GM12878 (cell line): Measurements from ENCODE around the gene TNNT2. TPM values are rescaled to one million over a fixed set of nuclear protein-coding genes. Genes with fewer than 3 reads are reported as not detected.

Source experiments
- ATAC-seq: fragments of 200-7000 bp; cut with Tn5 transposase; 3 replicates; pipeline ENCODE4 v1.9.1; 2020; ENCODE audit warnings: mild to moderate bottlenecking, moderate library complexity
- BruUV-seq: library from RNA; stranded (reverse); fragments of 400-500 nt; replicated peaks from 2 replicates; lab custom pipeline; 2021; lab: Mats Ljungman, UMichigan
- CTCF ChIA-PET: fragments of 300-600 bp; sonication (Branson Sonifier 250); formaldehyde crosslinking; extraction: SDS; loops from one replicate; lab custom pipeline; 2021; ENCODE audit warnings: inconsistent platforms; lab: Yijun Ruan, JAX
- POLR2A ChIA-PET: fragments of 350-600 bp; formaldehyde crosslinking; extraction: SDS; loops from one replicate; lab custom pipeline; 2021; ENCODE audit warnings: inconsistent platforms; lab: Charles Lee
- RAD21 ChIA-PET: fragments of 300-600 bp; sonication (Branson Sonifier 250); formaldehyde crosslinking; loops from one replicate; lab custom pipeline; 2023; ENCODE audit warnings: antibody characterized with exemption; ENCODE audit not compliant: unreplicated experiment; lab: Charles Lee
- SMC1A ChIA-PET: fragments of 300-600 bp; sonication (Branson Sonifier 250); formaldehyde crosslinking; loops from one replicate; lab custom pipeline; 2023; ENCODE audit not compliant: unreplicated experiment, uncharacterized antibody; lab: Charles Lee
- DNase-seq: peaks from one replicate; pipeline ENCODE4 v3.0.0-alpha.2; 2011; ENCODE audit warnings: low read depth, low spot score
- FAIRE-seq: peaks from 3 replicates; lab custom pipeline; 2011; peaks lifted over from hg19 to GRCh38; lab: Jason Lieb, UNC
- H2AFZ ChIP-seq: 2 replicates; pipeline ENCODE4 v1.6.0; 2011; ENCODE audit warnings: low read depth, low read length, control low read depth; ENCODE audit not compliant: control insufficient read depth
- H3K27ac ChIP-seq: 2 replicates; pipeline ENCODE4 v1.5.1; 2011; ENCODE audit warnings: control low read depth; ENCODE audit not compliant: control insufficient read depth, insufficient read depth
- H3K27me3 ChIP-seq, 2 experiments: replicated peaks in 1 of 2; 2 replicates each; pipeline versions ENCODE4 v1.6.0 to v1.6.1; 2011; ENCODE audit warnings: low read length in 1 of 2; ENCODE audit not compliant: control insufficient read depth in 2 of 2, insufficient read depth in 2 of 2
- H3K36me3 ChIP-seq, 2 experiments: 2 replicates each; pipeline ENCODE4 v1.5.1; 2011; ENCODE audit warnings: low read length in 1 of 2; ENCODE audit not compliant: control insufficient read depth in 2 of 2, insufficient read depth in 2 of 2
- H3K4me1 ChIP-seq: 2 replicates; pipeline ENCODE4 v1.6.1; 2011; ENCODE audit warnings: mild to moderate bottlenecking, low read length, moderate library complexity, mixed read lengths; ENCODE audit not compliant: control insufficient read depth, insufficient read depth
- H3K4me2 ChIP-seq: 2 replicates; pipeline ENCODE4 v1.6.0; 2011; ENCODE audit warnings: control low read depth; ENCODE audit not compliant: control insufficient read depth, insufficient read depth
- H3K4me3 ChIP-seq: fragments of 200-600 bp; sonication (generic); 2 replicates; pipeline ENCODE4 v1.5.1; 2016
- H3K79me2 ChIP-seq: 2 replicates; pipeline ENCODE4 v1.6.0; 2011; ENCODE audit warnings: low read length; ENCODE audit not compliant: control insufficient read depth, insufficient read depth
- H3K9ac ChIP-seq: 2 replicates; pipeline ENCODE4 v1.8.0; 2011; ENCODE audit warnings: low read length, control low read depth, mixed read lengths; ENCODE audit not compliant: control insufficient read depth, insufficient read depth
- H3K9me3 ChIP-seq: replicated peaks from 3 replicates; pipeline ENCODE4 v1.5.1; 2011; ENCODE audit warnings: mild to moderate bottlenecking, low read length; ENCODE audit not compliant: control insufficient read depth, insufficient read depth
- H4K20me1 ChIP-seq: 2 replicates; pipeline ENCODE4 v1.6.0; 2011; ENCODE audit not compliant: control insufficient read depth, insufficient read depth
- CREM ChIP-seq: IDR thresholded peaks from 2 replicates; pipeline ENCODE4 v1.6.1; 2014; ENCODE audit warnings: antibody characterized with exemption, low read depth
- HCFC1 ChIP-seq: fragments of 150-350 bp; IDR thresholded peaks from 2 replicates; pipeline ENCODE4 v1.6.1; 2014; ENCODE audit warnings: low read length
- MYB ChIP-seq: fragments of 150-350 bp; IDR thresholded peaks from 2 replicates; pipeline ENCODE4 v1.6.1; 2014; ENCODE audit warnings: mild to moderate bottlenecking, low read depth, low read length, borderline replicate concordance
- SRF ChIP-seq, 2 experiments: IDR thresholded peaks; 2 replicates each; pipeline ENCODE4 v1.6.1; 2011; ENCODE audit warnings: low read depth in 2 of 2, low read length in 2 of 2, mild to moderate bottlenecking in 1 of 2, moderate library complexity in 1 of 2
- TAF1 ChIP-seq: IDR thresholded peaks from 2 replicates; pipeline ENCODE4 v1.6.1; 2011; ENCODE audit warnings: mild to moderate bottlenecking, low read depth, low read length, borderline replicate concordance
- TBL1XR1 ChIP-seq: IDR thresholded peaks from 2 replicates; pipeline ENCODE4 v1.6.1; 2012; ENCODE audit warnings: low read depth, low read length, improper control_type of control experiment
- YBX1 ChIP-seq: fragments of 450-650 bp; IDR thresholded peaks from 2 replicates; pipeline ENCODE4 v1.6.1; 2016; ENCODE audit warnings: antibody characterized with exemption
- ZBTB11 ChIP-seq: fragments of 450-650 bp; formaldehyde crosslinking; IDR thresholded peaks from 2 replicates; pipeline ENCODE4 v1.5.0; 2022; ENCODE audit warnings: mild to moderate bottlenecking, missing genetic modification characterization
- ZNF622 ChIP-seq: fragments of 450-650 bp; IDR thresholded peaks from 2 replicates; pipeline ENCODE4 v1.6.1; 2017; ENCODE audit warnings: mild to moderate bottlenecking, inconsistent platforms
- ZNF687 ChIP-seq: fragments of 450-650 bp; IDR thresholded peaks from 2 replicates; pipeline ENCODE4 v1.6.1; 2017; ENCODE audit warnings: mild to moderate bottlenecking, moderate library complexity
- WGBS: methylation state at CpG from one replicate; pipeline ENCODE4 v1.1.6; 2016; ENCODE audit warnings: low lambda C conversion rate; ENCODE audit not compliant: insufficient replicate concordance, insufficient coverage; ENCODE audit errors: missing lambda C conversion rate; 5-methylcytosine and 5-hydroxymethylcytosine counted together
- in situ Hi-C: fragments of 300-500 bp; cut with MboI; formaldehyde crosslinking; loops from 9 replicates; pipeline ENCODE4 v1.14.3; 2018; ENCODE audit warnings: mixed read lengths
- intact Hi-C: fragments of 100-400 bp; cut with micrococcal nuclease; formaldehyde crosslinking; loops from one replicate; pipeline ENCODE4 v1.14.2; 2022; ENCODE audit not compliant: unreplicated experiment
- polyA plus RNA-seq, 11 experiments: library from polyadenylated mRNA; depleted of rRNA in 4 of 11; unstranded in 6 of 11; stranded (reverse) in 5 of 11; fragments of >200 nt; fragmentation: Nextera tagmentation in 4 of 11; fragmentation: Illumina TruSeq in 1 of 11; extraction: Ambion mirVana in 4 of 11; extraction: Trizol in 1 of 11; gene quantifications; 1 replicate in 1 of 11; 2 replicates in 10 of 11; pipeline versions ENCODE4 v1.2.1 to v1.2.3, GENCODE V29; 2011 to 2016; ENCODE audit warnings: inconsistent platforms in 2 of 11, missing spikeins in 2 of 11, low read depth in 1 of 11
- total RNA-seq, 4 experiments: library from RNA; depleted of rRNA in 3 of 4; stranded (reverse); fragments of >200 nt in 3 of 4; fragmentation: Illumina TruSeq in 1 of 4; extraction: Trizol in 1 of 4; gene quantifications; 2 replicates each; pipeline versions ENCODE4 v1.2.1 to v1.2.3, GENCODE V29; 2013 to 2021
- TF ChIP-seq, protein P1 (sequence below), 3 experiments: IDR thresholded peaks in 2 of 3; conservative IDR thresholded peaks in 1 of 3; 2 replicates each; pipeline ENCODE4 v1.5.1; 2011; ENCODE audit warnings: low read depth in 3 of 3, low read length in 3 of 3, mild to moderate bottlenecking in 3 of 3, control low read depth in 2 of 3, moderate library complexity in 2 of 3, inconsistent platforms in 1 of 3, mixed read lengths in 1 of 3; ENCODE audit not compliant: control insufficient read depth in 2 of 3, insufficient read depth in 1 of 3; ENCODE audit errors: extremely low read depth in 1 of 3
- TF ChIP-seq, protein P2 (sequence below): fragments of 450-650 bp; IDR thresholded peaks from 2 replicates; pipeline ENCODE4 v1.6.1; 2016; ENCODE audit warnings: mild to moderate bottlenecking

The TNNT2 gene
- total and polyA plus RNA-seq, 10 of the 15 experiments (the other 5 are each of a cell fraction or from before 2014, with no cell fraction given): 2.2 TPM; not detected in 9

GRCh38 chr1:201313086-201313485, 64.4 kb downstream of the TNNT2 start (continued):
- TF ChIP-seq, protein P1, sequence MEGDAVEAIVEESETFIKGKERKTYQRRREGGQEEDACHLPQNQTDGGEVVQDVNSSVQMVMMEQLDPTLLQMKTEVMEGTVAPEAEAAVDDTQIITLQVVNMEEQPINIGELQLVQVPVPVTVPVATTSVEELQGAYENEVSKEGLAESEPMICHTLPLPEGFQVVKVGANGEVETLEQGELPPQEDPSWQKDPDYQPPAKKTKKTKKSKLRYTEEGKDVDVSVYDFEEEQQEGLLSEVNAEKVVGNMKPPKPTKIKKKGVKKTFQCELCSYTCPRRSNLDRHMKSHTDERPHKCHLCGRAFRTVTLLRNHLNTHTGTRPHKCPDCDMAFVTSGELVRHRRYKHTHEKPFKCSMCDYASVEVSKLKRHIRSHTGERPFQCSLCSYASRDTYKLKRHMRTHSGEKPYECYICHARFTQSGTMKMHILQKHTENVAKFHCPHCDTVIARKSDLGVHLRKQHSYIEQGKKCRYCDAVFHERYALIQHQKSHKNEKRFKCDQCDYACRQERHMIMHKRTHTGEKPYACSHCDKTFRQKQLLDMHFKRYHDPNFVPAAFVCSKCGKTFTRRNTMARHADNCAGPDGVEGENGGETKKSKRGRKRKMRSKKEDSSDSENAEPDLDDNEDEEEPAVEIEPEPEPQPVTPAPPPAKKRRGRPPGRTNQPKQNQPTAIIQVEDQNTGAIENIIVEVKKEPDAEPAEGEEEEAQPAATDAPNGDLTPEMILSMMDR (IDR thresholded peaks at IDR 0.05 in 2 of 3, conservative IDR thresholded peaks at IDR 0.05 in 1 of 3; ENCODE audit: control insufficient read depth in 2 of 3, extremely low read depth in 1 of 3, insufficient read depth in 1 of 3, low read depth in 3 of 3, low read length in 3 of 3): no peak
- TF ChIP-seq YBX1: no peak
- no peak for TF ChIP-seq CREM
- TF ChIP-seq, protein P2, sequence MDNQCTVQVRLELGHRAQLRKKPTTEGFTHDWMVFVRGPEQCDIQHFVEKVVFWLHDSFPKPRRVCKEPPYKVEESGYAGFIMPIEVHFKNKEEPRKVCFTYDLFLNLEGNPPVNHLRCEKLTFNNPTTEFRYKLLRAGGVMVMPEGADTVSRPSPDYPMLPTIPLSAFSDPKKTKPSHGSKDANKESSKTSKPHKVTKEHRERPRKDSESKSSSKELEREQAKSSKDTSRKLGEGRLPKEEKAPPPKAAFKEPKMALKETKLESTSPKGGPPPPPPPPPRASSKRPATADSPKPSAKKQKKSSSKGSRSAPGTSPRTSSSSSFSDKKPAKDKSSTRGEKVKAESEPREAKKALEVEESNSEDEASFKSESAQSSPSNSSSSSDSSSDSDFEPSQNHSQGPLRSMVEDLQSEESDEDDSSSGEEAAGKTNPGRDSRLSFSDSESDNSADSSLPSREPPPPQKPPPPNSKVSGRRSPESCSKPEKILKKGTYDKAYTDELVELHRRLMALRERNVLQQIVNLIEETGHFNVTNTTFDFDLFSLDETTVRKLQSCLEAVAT: no peak
- TF ChIP-seq, all 136 proteins: peak for 0

DNA sequence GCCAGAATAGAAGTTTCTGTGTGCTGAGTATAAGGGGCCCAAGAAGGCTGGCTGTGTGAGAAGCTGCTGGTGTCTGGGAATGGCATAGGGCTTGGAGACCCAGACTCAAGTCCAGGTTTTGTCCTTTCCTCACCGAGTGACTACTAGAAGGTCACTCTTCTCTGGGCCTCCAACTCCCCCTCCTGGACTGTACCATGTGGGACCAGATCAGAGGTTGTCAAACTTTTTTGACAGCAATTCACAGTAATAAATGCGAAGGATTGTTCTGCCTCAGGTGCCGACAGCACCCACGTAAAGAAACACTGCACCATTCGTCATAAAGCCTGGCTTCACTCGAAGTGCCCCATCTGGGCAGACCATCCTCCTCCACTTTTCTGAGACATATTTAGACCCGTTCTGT, 65.2 kb downstream of the TNNT2 start:
- FAIRE-seq: no peak
- CTCF ChIA-PET: interaction anchor here (1.5 to 7.6 kb wide), 2 partner anchors 35 to 58 kb away, joined by 4 to 46 read pairs; no protein-coding TSS in a partner anchor
- SMC1A ChIA-PET: interaction anchor here (1.3 to 1.4 kb wide), 2 partner anchors 12 to 49 kb away, joined by 3 read pairs; no protein-coding TSS in a partner anchor
- Histone ChIP-seq H3K27me3 (peaks cover 4 to 8% of the 10 kb centered on the region in 2 experiments; a peak in 3 of 4 replicates), H3K79me2 (no peaks in the 10 kb centered on the region), H3K4me3 (no peak overlapping the region), H3K9me3 (no peaks in the 10 kb centered on the region), H3K4me2 (no peak overlapping the region), H3K36me3 (no peaks in the 10 kb centered on the region), H3K27ac (no peak overlapping the region), H2AFZ (no peak overlapping the region), H3K4me1 (no peaks in the 10 kb centered on the region), H4K20me1 (no peaks in the 10 kb centered on the region), H3K9ac (no peak overlapping the region)
- no TSS peak for BruUV-seq
- intact Hi-C loops: no loop called here
- no peak for ATAC-seq
- POLR2A ChIA-PET: no interaction called here
- no peak for DNase-seq
- RAD21 ChIA-PET: interaction anchor here (1.4 to 2.4 kb wide), 2 partner anchors 33 to 58 kb away, joined by 4 to 6 read pairs; no protein-coding TSS in a partner anchor
- 40% methylated on average over 7 of the region's 7 CpGs for whole genome bisulfite sequencing
- in situ Hi-C loops: no loop called here
- TF ChIP-seq TAF1: no peak
- no peak for TF ChIP-seq ZNF687
- TF ChIP-seq HCFC1: no peak
- no peak for TF ChIP-seq ZNF622
- TF ChIP-seq ZBTB11 (CRISPR knock-in tag): no peak
- TF ChIP-seq SRF (IDR thresholded peaks at IDR 0.05; ENCODE audit: low read depth in 2 of 2, low read length in 2 of 2): no peak
- no peak for TF ChIP-seq TBL1XR1
- no peak for TF ChIP-seq MYB
